ENCODE data around the gene PMS1. TPM values are rescaled to one million over a fixed set of nuclear protein-coding genes. Genes with fewer than 3 reads are reported as not detected.

PMS1 gene
- total and polyA plus RNA-seq, 2 experiments from 2014 or later, result 53.7 to 64.1 TPM

DNA sequence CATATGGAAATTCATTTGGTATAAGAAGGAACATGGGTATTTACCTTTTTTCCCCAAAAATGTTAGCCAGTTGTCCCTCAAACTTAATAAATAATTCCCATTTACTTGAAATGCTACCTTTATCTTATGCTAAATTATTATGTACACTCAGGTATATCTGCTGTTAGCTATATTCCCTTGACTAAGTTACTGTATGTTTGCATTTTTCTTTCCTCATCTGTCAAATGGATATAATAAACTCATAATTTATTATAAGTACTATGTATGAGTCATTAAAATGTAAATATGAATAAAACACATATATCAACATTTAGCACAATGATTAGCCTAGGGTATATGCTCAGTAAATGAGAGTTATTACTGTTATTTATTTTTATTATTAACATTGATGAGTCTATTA is 117.4 kb downstream of the PMS1 start:
- no peaks in the 10 kb centered on the region for H3F3A ChIP-seq (replicated peaks; ENCODE audit: low read depth)
- Mint-ChIP-seq H3K9me3 (no peaks in the 10 kb centered on the region), H3K4me3 (no peak overlapping the region), H3K27ac (no peak overlapping the region), H3K27me3 (ENCODE audit: insufficient read depth, low read depth, poor library complexity) (no peaks in the 10 kb centered on the region), H3K4me1 (no peaks in the 10 kb centered on the region), H3K36me3 (ENCODE audit: low read depth) (no peaks in the 10 kb centered on the region)
- no peaks in the 10 kb centered on the region for H3K36me3 ChIP-seq (ENCODE audit: insufficient read depth)
- H2AFZ ChIP-seq, result no peak overlapping the region
- no peak overlapping the region for H3K27ac ChIP-seq (ENCODE audit: low read depth)
- no peaks in the 10 kb centered on the region for H3K9me2 ChIP-seq (ENCODE audit: insufficient read depth)
- H3K4me1 ChIP-seq (ENCODE audit: insufficient read depth), result no peaks in the 10 kb centered on the region
- DNase-seq (ENCODE audit: low spot score), result no peak
- no peaks in the 10 kb centered on the region for H3K27me3 ChIP-seq (ENCODE audit: insufficient read depth)
- no peaks in the 10 kb centered on the region for H3K79me2 ChIP-seq (replicated peaks; ENCODE audit: insufficient read depth)
- TF ChIP-seq ZNF462 (CRISPR knock-in tag; IDR thresholded peaks at IDR 0.05) (no peak), STAT1 (IDR thresholded peaks at IDR 0.05; ENCODE audit: unreplicated experiment) (no peak), JUNB (IDR thresholded peaks at IDR 0.05; ENCODE audit: unreplicated experiment) (no peak), POLR2AphosphoS5 (IDR thresholded peaks at IDR 0.05; ENCODE audit: low read depth) (no peak), NANOG (IDR thresholded peaks at IDR 0.05; ENCODE audit: borderline replicate concordance) (no peak), ZNF331 (CRISPR knock-in tag; IDR thresholded peaks at IDR 0.05; ENCODE audit: low read depth) (no peak), ETS1 (IDR thresholded peaks at IDR 0.05) (no peak), EZH2phosphoT487 (IDR thresholded peaks at IDR 0.05; ENCODE audit: unreplicated experiment) (no peak), EZH2 (IDR thresholded peaks at IDR 0.05; ENCODE audit: low read depth, unreplicated experiment) (no peak), CREB1 (CRISPR knock-in tag; IDR thresholded peaks at IDR 0.05; ENCODE audit: low read depth) (no peak), ZNF114 (CRISPR knock-in tag; IDR thresholded peaks at IDR 0.05) (no peak)
- TF ChIP-seq, protein P1, sequence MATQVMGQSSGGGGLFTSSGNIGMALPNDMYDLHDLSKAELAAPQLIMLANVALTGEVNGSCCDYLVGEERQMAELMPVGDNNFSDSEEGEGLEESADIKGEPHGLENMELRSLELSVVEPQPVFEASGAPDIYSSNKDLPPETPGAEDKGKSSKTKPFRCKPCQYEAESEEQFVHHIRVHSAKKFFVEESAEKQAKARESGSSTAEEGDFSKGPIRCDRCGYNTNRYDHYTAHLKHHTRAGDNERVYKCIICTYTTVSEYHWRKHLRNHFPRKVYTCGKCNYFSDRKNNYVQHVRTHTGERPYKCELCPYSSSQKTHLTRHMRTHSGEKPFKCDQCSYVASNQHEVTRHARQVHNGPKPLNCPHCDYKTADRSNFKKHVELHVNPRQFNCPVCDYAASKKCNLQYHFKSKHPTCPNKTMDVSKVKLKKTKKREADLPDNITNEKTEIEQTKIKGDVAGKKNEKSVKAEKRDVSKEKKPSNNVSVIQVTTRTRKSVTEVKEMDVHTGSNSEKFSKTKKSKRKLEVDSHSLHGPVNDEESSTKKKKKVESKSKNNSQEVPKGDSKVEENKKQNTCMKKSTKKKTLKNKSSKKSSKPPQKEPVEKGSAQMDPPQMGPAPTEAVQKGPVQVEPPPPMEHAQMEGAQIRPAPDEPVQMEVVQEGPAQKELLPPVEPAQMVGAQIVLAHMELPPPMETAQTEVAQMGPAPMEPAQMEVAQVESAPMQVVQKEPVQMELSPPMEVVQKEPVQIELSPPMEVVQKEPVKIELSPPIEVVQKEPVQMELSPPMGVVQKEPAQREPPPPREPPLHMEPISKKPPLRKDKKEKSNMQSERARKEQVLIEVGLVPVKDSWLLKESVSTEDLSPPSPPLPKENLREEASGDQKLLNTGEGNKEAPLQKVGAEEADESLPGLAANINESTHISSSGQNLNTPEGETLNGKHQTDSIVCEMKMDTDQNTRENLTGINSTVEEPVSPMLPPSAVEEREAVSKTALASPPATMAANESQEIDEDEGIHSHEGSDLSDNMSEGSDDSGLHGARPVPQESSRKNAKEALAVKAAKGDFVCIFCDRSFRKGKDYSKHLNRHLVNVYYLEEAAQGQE (IDR thresholded peaks at IDR 0.05; ENCODE audit: unreplicated experiment), result no peak
- TF ChIP-seq, protein P2, sequence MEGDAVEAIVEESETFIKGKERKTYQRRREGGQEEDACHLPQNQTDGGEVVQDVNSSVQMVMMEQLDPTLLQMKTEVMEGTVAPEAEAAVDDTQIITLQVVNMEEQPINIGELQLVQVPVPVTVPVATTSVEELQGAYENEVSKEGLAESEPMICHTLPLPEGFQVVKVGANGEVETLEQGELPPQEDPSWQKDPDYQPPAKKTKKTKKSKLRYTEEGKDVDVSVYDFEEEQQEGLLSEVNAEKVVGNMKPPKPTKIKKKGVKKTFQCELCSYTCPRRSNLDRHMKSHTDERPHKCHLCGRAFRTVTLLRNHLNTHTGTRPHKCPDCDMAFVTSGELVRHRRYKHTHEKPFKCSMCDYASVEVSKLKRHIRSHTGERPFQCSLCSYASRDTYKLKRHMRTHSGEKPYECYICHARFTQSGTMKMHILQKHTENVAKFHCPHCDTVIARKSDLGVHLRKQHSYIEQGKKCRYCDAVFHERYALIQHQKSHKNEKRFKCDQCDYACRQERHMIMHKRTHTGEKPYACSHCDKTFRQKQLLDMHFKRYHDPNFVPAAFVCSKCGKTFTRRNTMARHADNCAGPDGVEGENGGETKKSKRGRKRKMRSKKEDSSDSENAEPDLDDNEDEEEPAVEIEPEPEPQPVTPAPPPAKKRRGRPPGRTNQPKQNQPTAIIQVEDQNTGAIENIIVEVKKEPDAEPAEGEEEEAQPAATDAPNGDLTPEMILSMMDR (conservative IDR thresholded peaks at IDR 0.05; ENCODE audit: low read depth in 2 of 2), result no peak
- ATAC-seq, result no peak
- no peaks in the 10 kb centered on the region for H4K20me1 ChIP-seq (replicated peaks; ENCODE audit: insufficient read depth)
- H3K4me2 ChIP-seq, result no peak overlapping the region
- no peak overlapping the region for H3K4me3 ChIP-seq
